Calu3 (cell line): ENCODE measurements around the gene CCDC92B. TPM values are rescaled to one million over a fixed set of nuclear protein-coding genes. Genes with fewer than 3 reads are reported as not detected.

Experiments used
- BruUV-seq: library from RNA; stranded (reverse); fragments of 400-500 nt; replicated peaks from 2 replicates; lab custom pipeline; 2021; lab: Mats Ljungman, UMichigan
- CTCF ChIA-PET: fragments of 300-600 bp; sonication (Branson Sonifier 250); formaldehyde crosslinking; loops from one replicate; lab custom pipeline; 2022; ENCODE audit warnings: antibody characterized with exemption; lab: Charles Lee
- DNase-seq: peaks from one replicate; pipeline ENCODE4 v3.0.0; 2022
- H3K27ac Mint-ChIP-seq: one replicate; pipeline ENCODE4 v1.8.0; 2022; ENCODE audit warnings: mixed read lengths; ENCODE audit not compliant: unreplicated experiment
- H3K27me3 Mint-ChIP-seq: one replicate; pipeline ENCODE4 v1.8.0; 2022; ENCODE audit warnings: mixed read lengths; ENCODE audit not compliant: unreplicated experiment
- H3K36me3 Mint-ChIP-seq: one replicate; pipeline ENCODE4 v1.8.0; 2022; ENCODE audit warnings: mild to moderate bottlenecking, moderate library complexity, mixed read lengths; ENCODE audit not compliant: insufficient read depth, unreplicated experiment
- H3K4me1 Mint-ChIP-seq: one replicate; pipeline ENCODE4 v1.8.0; 2022; ENCODE audit warnings: mild to moderate bottlenecking, low read depth, mixed read lengths; ENCODE audit not compliant: unreplicated experiment
- H3K4me3 Mint-ChIP-seq: one replicate; pipeline ENCODE4 v1.8.0; 2022; ENCODE audit warnings: mild to moderate bottlenecking, low read depth, moderate library complexity, mixed read lengths; ENCODE audit not compliant: unreplicated experiment
- H3K9me3 Mint-ChIP-seq: one replicate; pipeline ENCODE4 v1.8.0; 2022; ENCODE audit warnings: low read depth, mixed read lengths; ENCODE audit not compliant: unreplicated experiment
- CTCF ChIP-seq: fragments of 200-600 bp; IDR thresholded peaks from one replicate; pipeline ENCODE4 v1.8.0; 2022; ENCODE audit warnings: antibody characterized with exemption; ENCODE audit not compliant: unreplicated experiment
- intact Hi-C: fragments of 100-400 bp; cut with micrococcal nuclease; formaldehyde crosslinking; loops from one replicate; pipeline ENCODE4 v1.10.0; 2022; ENCODE audit not compliant: unreplicated experiment
- total RNA-seq: library from RNA; stranded (reverse); gene quantifications from 2 replicates; pipeline ENCODE4 v1.2.3, GENCODE V29; 2022

Gene CCDC92B
- total RNA-seq, 1 experiment from 2014 or later = not detected

GRCh38 chr17:2712300-2713043, 37.0 kb downstream of the CCDC92B start:
- DNase-seq = no peak
- intact Hi-C loops = no loop called here
- peak overlapping the region; percentile 63 for H3K27ac Mint-ChIP-seq
- CTCF ChIA-PET = no interaction called here
- H3K4me1 Mint-ChIP-seq = peaks cover 21% of the 10 kb centered on the region
- H3K36me3 Mint-ChIP-seq = peaks cover 44% of the 10 kb centered on the region
- peak overlapping the region; percentile 96 for H3K4me3 Mint-ChIP-seq
- H3K9me3 Mint-ChIP-seq = no peaks in the 10 kb centered on the region
- no peak for TF ChIP-seq CTCF
- TSS peak; percentile 65 for BruUV-seq
- H3K27me3 Mint-ChIP-seq = no peaks in the 10 kb centered on the region

- Mint-ChIP-seq H3K27me3 (no peaks in the 10 kb centered on the region), H3K4me3 (peak within 1 kb of the TSS; percentile 96), H3K9me3 (no peaks in the 10 kb centered on the region), H3K36me3 (peaks cover 44% of the 10 kb centered on the region), H3K4me1 (peaks cover 21% of the 10 kb centered on the region), H3K27ac (peak within 1 kb of the TSS; percentile 97)
- CTCF ChIA-PET = no interaction called here
- BruUV-seq = no TSS peak
- no peak for TF ChIP-seq CTCF
- peak; percentile 93 for DNase-seq
- intact Hi-C loops = no loop called here
Measured at GRCh38 chr17:2711608-2712299, 37.7 kb downstream of the CCDC92B start, which contains the start of gene CLUH. CLUH (minus strand) TSS chr17:2711764; CDS start chr17:2711661, 103 bp downstream.

- H3K4me1 Mint-ChIP-seq = peaks cover 21% of the 10 kb centered on the region
- TF ChIP-seq CTCF = no peak
- H3K36me3 Mint-ChIP-seq = peaks cover 44% of the 10 kb centered on the region
- DNase-seq = peak; percentile 42
- no peaks in the 10 kb centered on the region for H3K9me3 Mint-ChIP-seq
- intact Hi-C loops = no loop called here
- peak overlapping the region; percentile 96 for H3K4me3 Mint-ChIP-seq
- no TSS peak for BruUV-seq
- CTCF ChIA-PET = no interaction called here
- H3K27ac Mint-ChIP-seq = peak overlapping the region; percentile 97
- no peaks in the 10 kb centered on the region for H3K27me3 Mint-ChIP-seq
Measured at GRCh38 chr17:2710803-2711607, 38.4 kb downstream of the CCDC92B start.

- no peaks in the 10 kb centered on the region for H3K27me3 Mint-ChIP-seq
- intact Hi-C loops = no loop called here
- peaks cover 28% of the 10 kb centered on the region for H3K4me1 Mint-ChIP-seq
- H3K4me3 Mint-ChIP-seq = peak overlapping the region; percentile 96
- no peak for TF ChIP-seq CTCF
- H3K9me3 Mint-ChIP-seq = no peaks in the 10 kb centered on the region
- no peak for DNase-seq
- H3K36me3 Mint-ChIP-seq = peaks cover 44% of the 10 kb centered on the region
- H3K27ac Mint-ChIP-seq = peak overlapping the region; percentile 97
- CTCF ChIA-PET = no interaction called here
- BruUV-seq = TSS peak; percentile 76
Measured at GRCh38 chr17:2710071-2710802, 39.2 kb downstream of the CCDC92B start.
